GM12865 (cell line): ENCODE results near the gene UCHL1.

Experiments used
- DNase-seq: peaks from one replicate; pipeline ENCODE4 v3.0.0; 2010; ENCODE audit warnings: low read depth
- H3K4me3 ChIP-seq: 2 replicates; pipeline ENCODE4 v1.5.1; 2011; ENCODE audit warnings: mild to moderate bottlenecking, low read depth, low read length, control low read depth
- TF ChIP-seq, protein P1 (sequence below): IDR thresholded peaks from 2 replicates; pipeline ENCODE4 v1.5.1; 2011; ENCODE audit warnings: low read length, control low read depth, low read depth, inconsistent platforms; ENCODE audit not compliant: insufficient read depth; ENCODE audit errors: missing control alignments

The UCHL1 gene

DNA sequence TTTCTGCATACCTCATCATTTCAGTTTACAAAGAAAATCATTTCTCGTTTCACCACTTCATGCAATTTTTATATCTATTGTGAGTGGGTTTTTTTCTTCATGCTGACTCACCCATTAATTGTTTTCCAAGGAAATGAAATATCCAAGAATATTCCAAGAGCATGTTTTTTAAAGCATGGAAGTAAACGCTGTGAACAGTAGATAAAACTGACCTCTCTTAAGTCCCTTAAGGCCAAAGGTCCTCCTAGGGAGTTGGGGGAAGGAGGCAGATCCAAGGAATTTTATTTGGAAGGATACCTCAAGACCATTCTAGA lies 39.8 kb upstream of the UCHL1 start:
- peak overlapping the region; percentile 72 for H3K4me3 ChIP-seq
- TF ChIP-seq, protein P1, sequence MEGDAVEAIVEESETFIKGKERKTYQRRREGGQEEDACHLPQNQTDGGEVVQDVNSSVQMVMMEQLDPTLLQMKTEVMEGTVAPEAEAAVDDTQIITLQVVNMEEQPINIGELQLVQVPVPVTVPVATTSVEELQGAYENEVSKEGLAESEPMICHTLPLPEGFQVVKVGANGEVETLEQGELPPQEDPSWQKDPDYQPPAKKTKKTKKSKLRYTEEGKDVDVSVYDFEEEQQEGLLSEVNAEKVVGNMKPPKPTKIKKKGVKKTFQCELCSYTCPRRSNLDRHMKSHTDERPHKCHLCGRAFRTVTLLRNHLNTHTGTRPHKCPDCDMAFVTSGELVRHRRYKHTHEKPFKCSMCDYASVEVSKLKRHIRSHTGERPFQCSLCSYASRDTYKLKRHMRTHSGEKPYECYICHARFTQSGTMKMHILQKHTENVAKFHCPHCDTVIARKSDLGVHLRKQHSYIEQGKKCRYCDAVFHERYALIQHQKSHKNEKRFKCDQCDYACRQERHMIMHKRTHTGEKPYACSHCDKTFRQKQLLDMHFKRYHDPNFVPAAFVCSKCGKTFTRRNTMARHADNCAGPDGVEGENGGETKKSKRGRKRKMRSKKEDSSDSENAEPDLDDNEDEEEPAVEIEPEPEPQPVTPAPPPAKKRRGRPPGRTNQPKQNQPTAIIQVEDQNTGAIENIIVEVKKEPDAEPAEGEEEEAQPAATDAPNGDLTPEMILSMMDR: no peak

DNA sequence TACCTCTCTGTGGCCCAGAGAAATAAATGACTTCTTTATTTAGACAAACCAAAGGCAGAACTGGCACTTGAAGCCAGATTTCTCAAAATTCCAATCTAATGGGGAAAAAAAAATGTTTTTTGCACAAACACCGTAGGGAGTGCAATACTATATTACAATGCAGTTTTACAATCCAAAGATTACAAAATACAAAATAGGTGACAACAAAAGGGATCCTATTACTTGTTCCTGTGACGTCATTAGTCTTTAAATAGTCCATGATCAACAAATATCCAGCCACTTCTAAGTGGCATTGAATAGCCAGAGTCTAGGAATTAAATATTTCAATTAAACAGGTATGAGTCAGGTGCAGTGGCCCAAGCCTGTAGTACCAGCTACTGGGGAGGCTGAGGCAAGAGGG lies 39.4 kb upstream of the UCHL1 start:
- no peak for DNase-seq

More for the DNA sequence above, 39.8 kb upstream of the UCHL1 start:
- no peak for DNase-seq

DNA sequence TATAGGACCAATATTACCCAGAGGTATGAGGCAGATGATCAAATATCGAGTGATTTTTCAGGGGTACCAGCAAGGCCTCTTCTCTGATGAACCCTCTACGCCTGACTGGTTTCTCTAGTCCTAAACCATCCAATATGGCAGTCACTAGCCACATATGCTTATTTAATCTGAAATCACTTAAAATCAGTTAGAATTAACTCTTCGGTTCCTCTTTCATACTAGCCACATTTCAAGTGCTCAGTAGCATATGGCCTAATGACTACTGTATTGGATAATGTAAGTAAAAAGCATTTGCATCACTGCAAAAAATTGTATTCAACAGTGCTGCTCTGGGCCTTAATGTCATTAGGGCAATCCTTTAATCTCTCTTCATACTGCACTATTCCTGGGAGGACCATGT lies 38.0 kb upstream of the UCHL1 start:
- H3K4me3 ChIP-seq: no peak overlapping the region
- no peak for DNase-seq
- TF ChIP-seq, protein P1: no peak

More for the DNA sequence above, 39.4 kb upstream of the UCHL1 start:
- TF ChIP-seq, protein P1: no peak
- H3K4me3 ChIP-seq: no peak overlapping the region

DNA sequence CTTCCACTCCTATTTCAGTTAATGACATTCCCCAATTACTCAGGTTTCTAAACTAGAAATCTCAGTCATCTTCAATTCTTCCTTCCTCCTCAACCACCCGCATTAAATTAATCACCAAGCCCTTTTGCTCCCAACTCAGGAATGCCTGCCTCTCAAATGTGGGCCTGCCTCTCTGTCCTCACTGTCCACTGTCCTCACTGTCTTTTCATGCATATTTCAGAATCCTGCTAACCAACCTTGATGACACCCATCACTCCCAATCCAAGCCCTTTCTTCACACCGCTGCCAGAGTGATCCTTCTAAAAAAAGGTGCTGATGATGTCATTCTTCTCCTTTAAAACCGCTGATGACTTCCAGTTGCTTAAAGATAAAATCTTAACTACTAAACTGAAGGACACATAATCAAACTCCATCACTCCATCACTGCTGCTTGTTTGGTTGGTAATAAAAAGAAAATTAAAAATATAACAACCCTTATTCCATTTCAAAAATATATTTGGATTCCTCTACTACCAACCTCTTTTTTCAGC lies 37.2 kb upstream of the UCHL1 start:
- TF ChIP-seq, protein P1: no peak
- H3K4me3 ChIP-seq: no peak overlapping the region

DNA sequence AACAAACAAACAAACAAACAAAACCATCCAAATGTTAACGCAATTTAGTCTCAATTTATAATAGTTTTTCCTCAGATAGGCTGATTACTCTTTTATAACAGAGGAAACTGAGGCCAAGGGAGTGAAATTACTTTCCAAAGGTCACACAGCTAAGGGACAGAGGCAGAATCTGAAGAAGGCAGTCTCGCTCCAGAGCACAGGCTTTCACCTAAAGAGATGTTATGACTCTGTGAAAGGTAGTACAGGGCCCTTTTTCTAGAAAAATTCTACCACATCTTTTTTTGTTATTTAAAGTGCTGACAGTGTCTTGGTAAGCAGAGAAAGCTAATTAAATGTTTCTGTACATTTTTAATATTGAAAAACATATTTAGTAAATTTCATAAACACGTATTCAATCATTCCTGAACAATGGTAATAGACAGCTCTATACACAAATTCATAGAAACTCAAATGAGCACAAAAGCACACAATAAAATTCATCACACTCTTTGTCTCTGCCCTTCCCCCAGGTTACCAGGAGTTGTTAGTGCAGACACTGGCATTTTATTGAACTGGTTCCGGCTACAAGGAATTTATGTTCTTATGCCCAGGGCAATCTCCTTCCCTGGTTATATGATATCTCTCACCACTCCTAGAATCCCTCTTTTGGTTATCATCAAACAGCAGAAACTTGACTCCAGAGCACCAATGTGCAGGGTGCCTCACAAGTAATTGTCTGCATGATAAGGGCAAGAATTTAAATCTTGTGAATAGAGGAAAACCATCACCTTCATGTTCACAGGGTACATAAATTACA lies 34.7 kb upstream of the UCHL1 start:
- H3K4me3 ChIP-seq: no peak overlapping the region
- DNase-seq: no peak
- TF ChIP-seq, protein P1: no peak

More for the DNA sequence above, 37.2 kb upstream of the UCHL1 start:
- DNase-seq: no peak

DNA sequence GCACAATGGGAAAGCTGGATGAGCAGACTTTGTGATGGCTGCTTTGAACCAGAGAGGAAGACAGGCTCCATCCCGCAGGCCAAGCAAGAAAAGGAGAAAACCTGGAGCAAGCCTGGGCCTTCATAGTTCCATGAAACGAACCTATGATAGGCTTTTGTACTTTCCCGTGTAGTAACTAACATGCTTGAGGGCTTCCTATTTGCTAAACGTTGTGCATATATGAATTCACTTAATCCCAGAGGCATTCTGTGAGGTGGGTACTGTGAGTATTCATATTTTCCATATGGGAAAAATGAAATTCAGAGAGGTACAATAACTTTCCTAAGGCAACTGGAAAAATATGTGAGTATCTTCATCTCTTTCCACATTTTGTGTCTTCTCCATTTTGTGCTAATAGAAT lies 28.8 kb upstream of the UCHL1 start:
- no peak overlapping the region for H3K4me3 ChIP-seq
- DNase-seq: no peak
- TF ChIP-seq, protein P1: no peak

DNA sequence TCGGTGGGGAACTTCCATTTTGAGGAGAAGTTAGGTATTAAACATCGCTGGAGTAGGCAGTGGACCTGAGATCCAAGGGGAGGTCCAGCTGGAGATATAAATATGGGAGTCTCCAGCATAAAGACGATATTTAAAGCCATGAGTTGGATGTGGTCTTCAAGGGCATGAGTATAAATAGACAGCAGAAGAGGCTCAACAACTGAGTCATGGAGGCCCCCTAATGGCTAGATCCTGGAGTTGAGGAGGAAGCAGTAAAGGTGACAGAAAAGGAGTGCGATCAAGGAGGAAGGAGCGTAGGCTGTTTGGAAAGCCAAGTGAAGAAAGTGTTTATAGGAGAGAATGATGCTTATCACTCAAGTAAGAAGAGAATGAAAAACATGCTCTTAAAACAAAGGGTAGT lies 24.3 kb upstream of the UCHL1 start:
- DNase-seq: peak; percentile 19
- H3K4me3 ChIP-seq: no peak overlapping the region
- TF ChIP-seq, protein P1: peak; percentile 7
